Endothelial cell of umbilical vein (primary cell): ENCODE measurements around the gene HYI. TPM values are rescaled to one million over a fixed set of nuclear protein-coding genes. Genes with fewer than 3 reads are reported as not detected.

Source experiments
- BruUV-seq: library from RNA; stranded (reverse); fragments of 400-500 nt; replicated peaks from 2 replicates; lab custom pipeline; 2021; lab: Mats Ljungman, UMichigan
- CTCF ChIA-PET: fragments of 300-600, 350-600 bp; sonication (Branson Sonifier 250); formaldehyde crosslinking; loops from one replicate; lab custom pipeline; 2021; ENCODE audit warnings: antibody characterized with exemption, inconsistent platforms; lab: Charles Lee
- POLR2A ChIA-PET: fragments of 300-600, 350-600 bp; sonication (Branson Sonifier 250); formaldehyde crosslinking; loops from one replicate; lab custom pipeline; 2021; ENCODE audit warnings: antibody characterized with exemption, inconsistent platforms; lab: Charles Lee
- DNase-seq: peaks from one replicate; pipeline ENCODE4 v3.0.0-alpha.2; 2011; ENCODE audit warnings: low read depth, low spot score
- FAIRE-seq: peaks from 2 replicates; lab custom pipeline; 2011; peaks lifted over from hg19 to GRCh38; lab: Jason Lieb, UNC
- H2AFZ ChIP-seq: 2 replicates; pipeline ENCODE4 v1.6.0; 2012; ENCODE audit warnings: low read depth, low read length, control low read depth, inconsistent platforms
- H3K27ac ChIP-seq: 2 replicates; pipeline ENCODE4 v1.5.1; 2011; ENCODE audit warnings: low read depth, mild to moderate bottlenecking, control low read depth, low read length, moderate library complexity; ENCODE audit not compliant: insufficient read depth
- H3K27me3 ChIP-seq, 2 experiments: 2 replicates each; pipeline versions ENCODE4 v1.6.0 to v1.6.1; 2011; ENCODE audit warnings: low read length in 2 of 2, mixed read lengths in 1 of 2; ENCODE audit not compliant: control insufficient read depth in 2 of 2, insufficient read depth in 2 of 2
- H3K36me3 ChIP-seq, 2 experiments: 2 replicates in 1 of 2; 3 replicates in 1 of 2; pipeline ENCODE4 v1.5.1; 2011; ENCODE audit warnings: low read length in 2 of 2, mild to moderate bottlenecking in 1 of 2, moderate library complexity in 1 of 2; ENCODE audit not compliant: control insufficient read depth in 2 of 2, insufficient read depth in 2 of 2; ENCODE audit errors: extremely low read depth in 1 of 2
- H3K4me1 ChIP-seq: 3 replicates; pipeline ENCODE4 v1.5.1; 2011; ENCODE audit warnings: mild to moderate bottlenecking, low read length; ENCODE audit not compliant: control insufficient read depth, insufficient read depth; ENCODE audit errors: extremely low read depth
- H3K4me2 ChIP-seq: 2 replicates; pipeline ENCODE4 v1.6.1; 2011; ENCODE audit warnings: low read length, control low read depth, mixed read lengths; ENCODE audit not compliant: insufficient read depth
- H3K4me3 ChIP-seq, 3 experiments: fragments of 200-600 bp in 1 of 3; sonication (generic), shearing (Covaris generic) in 1 of 3; replicated peaks in 1 of 3; 2 replicates each; pipeline ENCODE4 v1.5.1; 2011 to 2016; ENCODE audit warnings: control low read depth in 3 of 3, low read length in 3 of 3, mild to moderate bottlenecking in 2 of 3, inconsistent platforms in 1 of 3, low read depth in 1 of 3, moderate library complexity in 1 of 3; ENCODE audit not compliant: insufficient read depth in 1 of 3
- H3K79me2 ChIP-seq: 2 replicates; pipeline ENCODE4 v1.6.0; 2012; ENCODE audit warnings: low read length, inconsistent platforms; ENCODE audit not compliant: control insufficient read depth, insufficient read depth
- H3K9ac ChIP-seq: replicated peaks from 2 replicates; pipeline ENCODE3; 2011; ENCODE audit warnings: low read length, control low read depth; ENCODE audit not compliant: insufficient read depth; ENCODE audit errors: extremely low read depth
- H3K9me1 ChIP-seq: replicated peaks from 3 replicates; pipeline ENCODE4 v1.6.0; 2011; ENCODE audit warnings: mild to moderate bottlenecking, low read length; ENCODE audit not compliant: control insufficient read depth, insufficient read depth; ENCODE audit errors: extremely low read depth
- H3K9me3 ChIP-seq: replicated peaks from 2 replicates; pipeline ENCODE4 v1.5.1; 2012; ENCODE audit warnings: low read length, inconsistent platforms; ENCODE audit not compliant: control insufficient read depth, insufficient read depth
- H4K20me1 ChIP-seq: replicated peaks from 2 replicates; pipeline ENCODE3; 2011; ENCODE audit warnings: mild to moderate bottlenecking, low read length; ENCODE audit not compliant: control insufficient read depth, insufficient read depth; ENCODE audit errors: extremely low read depth
- EZH2 ChIP-seq: IDR thresholded peaks from 2 replicates; pipeline ENCODE4 v1.6.1; 2012; ENCODE audit warnings: borderline replicate concordance, low read depth, mild to moderate bottlenecking, moderate library complexity, low read length, inconsistent platforms; ENCODE audit not compliant: severe bottlenecking
- FOS ChIP-seq: IDR thresholded peaks from 2 replicates; pipeline ENCODE4 v1.6.1; 2011; ENCODE audit warnings: mild to moderate bottlenecking, low read length, moderate library complexity, borderline replicate concordance; ENCODE audit not compliant: insufficient read depth
- GATA2 ChIP-seq: IDR thresholded peaks from 2 replicates; pipeline ENCODE4 v1.7.0; 2011; ENCODE audit warnings: low read depth, mild to moderate bottlenecking, moderate library complexity, mixed read lengths, low read length; ENCODE audit not compliant: insufficient read length, insufficient read depth
- JUN ChIP-seq: IDR thresholded peaks from 2 replicates; pipeline ENCODE4 v1.6.1; 2011; ENCODE audit warnings: borderline replicate concordance, low read depth; ENCODE audit not compliant: insufficient read length, insufficient read depth
- MYC ChIP-seq: IDR thresholded peaks from one replicate; pipeline ENCODE4 v1.6.1; 2011; ENCODE audit warnings: mild to moderate bottlenecking, low read depth, low read length
- POLR2A ChIP-seq: IDR thresholded peaks from 2 replicates; pipeline ENCODE4 v1.6.1; 2012; ENCODE audit warnings: low read depth, mild to moderate bottlenecking, control low read depth, low read length
- POLR2AphosphoS5 ChIP-seq: IDR thresholded peaks from 2 replicates; pipeline ENCODE4 v1.6.1; 2012; ENCODE audit warnings: low read depth, mild to moderate bottlenecking, control low read depth, low read length, moderate library complexity; ENCODE audit not compliant: insufficient read depth
- dilution Hi-C: fragments of 300-500 bp; cut with MboI; formaldehyde crosslinking; loops from one replicate; pipeline ENCODE4 v1.15.0; 2019; ENCODE audit warnings: low sequenced_read_pairs; ENCODE audit not compliant: extremely low pct_ligation_motif_present
- intact Hi-C: fragments of 100-400 bp; cut with micrococcal nuclease; formaldehyde crosslinking; loops from one replicate; pipeline ENCODE4 v1.10.0; 2022
- polyA plus RNA-seq, 4 experiments: library from polyadenylated mRNA; depleted of rRNA in 3 of 4; stranded (reverse) in 3 of 4; unstranded in 1 of 4; fragments of >200 nt; gene quantifications; 2 replicates each; pipeline versions ENCODE4 v1.2.1 to v1.2.3, GENCODE V29; 2011 to 2012; ENCODE audit warnings: missing spikeins in 1 of 4
- total RNA-seq: library from RNA; stranded (reverse); gene quantifications from 2 replicates; pipeline ENCODE4 v1.2.3, GENCODE V29; 2021
- TF ChIP-seq, protein P1 (sequence below), 2 donors: IDR thresholded peaks; 1 replicate in 1 of 2; 2 replicates in 1 of 2; pipeline ENCODE4 v1.5.1; 2011; ENCODE audit warnings: low read length in 2 of 2, mild to moderate bottlenecking in 2 of 2, moderate library complexity in 2 of 2, control low read depth in 1 of 2, inconsistent platforms in 1 of 2, low read depth in 1 of 2; ENCODE audit not compliant: insufficient read depth in 1 of 2; ENCODE audit errors: extremely low read depth in 1 of 2
- TF ChIP-seq, protein P2 (sequence below): IDR thresholded peaks from 2 replicates; pipeline ENCODE4 v1.6.1; 2011; ENCODE audit not compliant: insufficient read depth, insufficient read length

Gene HYI
- total and polyA plus RNA-seq, 2 donors (not counting 3 experiments of a cell fraction or from before 2014, with no cell fraction given) = 324 to 342 TPM

DNA sequence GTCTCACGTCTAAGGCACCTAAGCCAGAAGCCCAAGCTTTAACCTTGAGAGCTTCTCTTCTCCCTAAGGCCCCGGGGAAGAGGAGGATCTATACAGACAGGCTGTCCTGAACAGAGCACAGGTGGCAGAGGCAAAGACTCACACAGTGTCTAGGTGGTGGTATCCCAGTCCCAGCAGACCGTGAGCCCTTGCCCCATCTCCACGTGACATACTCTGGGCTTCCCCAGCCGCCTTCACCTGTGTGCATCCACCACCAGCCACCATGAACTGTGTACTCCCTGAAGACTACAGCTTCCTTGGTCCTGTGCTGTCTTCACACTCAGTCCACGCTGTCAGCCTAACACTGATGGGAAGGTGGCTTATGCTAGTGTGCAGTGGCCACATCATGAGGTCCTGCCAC is 32.3 kb downstream of the HYI start:
- TF ChIP-seq JUN (no peak), POLR2AphosphoS5 (no peak), POLR2A (no peak), EZH2 (no peak), FOS (no peak), MYC (no peak), GATA2 (no peak)
- TF ChIP-seq, protein P1, sequence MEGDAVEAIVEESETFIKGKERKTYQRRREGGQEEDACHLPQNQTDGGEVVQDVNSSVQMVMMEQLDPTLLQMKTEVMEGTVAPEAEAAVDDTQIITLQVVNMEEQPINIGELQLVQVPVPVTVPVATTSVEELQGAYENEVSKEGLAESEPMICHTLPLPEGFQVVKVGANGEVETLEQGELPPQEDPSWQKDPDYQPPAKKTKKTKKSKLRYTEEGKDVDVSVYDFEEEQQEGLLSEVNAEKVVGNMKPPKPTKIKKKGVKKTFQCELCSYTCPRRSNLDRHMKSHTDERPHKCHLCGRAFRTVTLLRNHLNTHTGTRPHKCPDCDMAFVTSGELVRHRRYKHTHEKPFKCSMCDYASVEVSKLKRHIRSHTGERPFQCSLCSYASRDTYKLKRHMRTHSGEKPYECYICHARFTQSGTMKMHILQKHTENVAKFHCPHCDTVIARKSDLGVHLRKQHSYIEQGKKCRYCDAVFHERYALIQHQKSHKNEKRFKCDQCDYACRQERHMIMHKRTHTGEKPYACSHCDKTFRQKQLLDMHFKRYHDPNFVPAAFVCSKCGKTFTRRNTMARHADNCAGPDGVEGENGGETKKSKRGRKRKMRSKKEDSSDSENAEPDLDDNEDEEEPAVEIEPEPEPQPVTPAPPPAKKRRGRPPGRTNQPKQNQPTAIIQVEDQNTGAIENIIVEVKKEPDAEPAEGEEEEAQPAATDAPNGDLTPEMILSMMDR (IDR thresholded peaks at IDR 0.05; ENCODE audit: extremely low read depth in 1 of 2, insufficient read depth in 1 of 2, low read depth in 1 of 2, low read length in 2 of 2) = no peak
- TF ChIP-seq, protein P2, sequence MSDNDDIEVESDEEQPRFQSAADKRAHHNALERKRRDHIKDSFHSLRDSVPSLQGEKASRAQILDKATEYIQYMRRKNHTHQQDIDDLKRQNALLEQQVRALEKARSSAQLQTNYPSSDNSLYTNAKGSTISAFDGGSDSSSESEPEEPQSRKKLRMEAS = no peak
- no peak overlapping the region for H2AFZ ChIP-seq
- no peaks in the 10 kb centered on the region for H4K20me1 ChIP-seq
- no peaks in the 10 kb centered on the region for H3K27me3 ChIP-seq
- intact Hi-C loops (no loop called here), dilution Hi-C loops (loop anchor here (25.0 kb wide), 1 partner anchor 184 kb away; no protein-coding TSS in a partner anchor)
- DNase-seq = no peak
- H3K79me2 ChIP-seq = no peaks in the 10 kb centered on the region
- H3K36me3 ChIP-seq = peaks cover 10 to 68% of the 10 kb centered on the region in 2 experiments
- no peaks in the 10 kb centered on the region for H3K9me1 ChIP-seq
- FAIRE-seq = no peak
- H3K4me1 ChIP-seq = no peaks in the 10 kb centered on the region
- no peak overlapping the region for H3K4me3 ChIP-seq
- no peaks in the 10 kb centered on the region for H3K9me3 ChIP-seq
- CTCF ChIA-PET = interaction anchor here (2.0 kb wide), 1 partner anchor 194 kb away, joined by 4 read pairs; no protein-coding TSS in a partner anchor
- no TSS peak for BruUV-seq
- H3K9ac ChIP-seq = no peak overlapping the region
- no peak overlapping the region for H3K27ac ChIP-seq
- H3K4me2 ChIP-seq = no peak overlapping the region
- POLR2A ChIA-PET = no interaction called here
